ENCODE measurements around the gene AHCY. TPM values are rescaled to one million over a fixed set of nuclear protein-coding genes. Genes with fewer than 3 reads are reported as not detected.

The AHCY gene
- total RNA-seq, 6 experiments from 2014 or later = 66.5 to 142 (median 111) TPM

DNA sequence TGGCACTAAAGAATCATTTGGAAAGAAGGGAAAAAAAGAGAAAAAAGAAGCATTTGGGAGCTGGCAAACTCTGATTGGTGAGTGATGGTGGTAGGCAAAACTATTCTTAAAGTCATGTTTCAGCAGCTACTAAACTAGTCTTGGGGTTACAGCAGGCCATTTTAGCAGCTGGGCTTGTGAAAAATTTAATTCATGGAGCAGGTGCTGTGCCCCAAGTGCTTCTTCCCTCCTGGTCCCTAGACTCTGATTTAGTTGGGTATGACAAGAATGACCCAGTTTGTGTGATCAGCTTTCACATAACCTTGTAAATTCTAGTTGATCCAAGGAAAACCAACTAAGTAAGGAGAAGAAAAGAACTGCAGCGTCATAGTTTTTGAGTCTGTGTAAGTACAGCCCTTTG is 63.0 kb downstream of the AHCY start:
- WGBS (ENCODE audit: insufficient coverage, low coverage, low lambda C conversion rate, missing lambda C conversion rate) = 91% methylated on average over 1 of the region's 1 CpG
- no peaks in the 10 kb centered on the region for H3K9me3 ChIP-seq
- no peaks in the 10 kb centered on the region for H3K4me1 ChIP-seq
- DNase-seq (no peak), ATAC-seq (no peak)
- no peak overlapping the region for H3K4me3 ChIP-seq
- no peaks in the 10 kb centered on the region for H3K36me3 ChIP-seq
- TF ChIP-seq, protein P1, sequence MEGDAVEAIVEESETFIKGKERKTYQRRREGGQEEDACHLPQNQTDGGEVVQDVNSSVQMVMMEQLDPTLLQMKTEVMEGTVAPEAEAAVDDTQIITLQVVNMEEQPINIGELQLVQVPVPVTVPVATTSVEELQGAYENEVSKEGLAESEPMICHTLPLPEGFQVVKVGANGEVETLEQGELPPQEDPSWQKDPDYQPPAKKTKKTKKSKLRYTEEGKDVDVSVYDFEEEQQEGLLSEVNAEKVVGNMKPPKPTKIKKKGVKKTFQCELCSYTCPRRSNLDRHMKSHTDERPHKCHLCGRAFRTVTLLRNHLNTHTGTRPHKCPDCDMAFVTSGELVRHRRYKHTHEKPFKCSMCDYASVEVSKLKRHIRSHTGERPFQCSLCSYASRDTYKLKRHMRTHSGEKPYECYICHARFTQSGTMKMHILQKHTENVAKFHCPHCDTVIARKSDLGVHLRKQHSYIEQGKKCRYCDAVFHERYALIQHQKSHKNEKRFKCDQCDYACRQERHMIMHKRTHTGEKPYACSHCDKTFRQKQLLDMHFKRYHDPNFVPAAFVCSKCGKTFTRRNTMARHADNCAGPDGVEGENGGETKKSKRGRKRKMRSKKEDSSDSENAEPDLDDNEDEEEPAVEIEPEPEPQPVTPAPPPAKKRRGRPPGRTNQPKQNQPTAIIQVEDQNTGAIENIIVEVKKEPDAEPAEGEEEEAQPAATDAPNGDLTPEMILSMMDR (IDR thresholded peaks at IDR 0.05) = no peak
- TF ChIP-seq POLR2A (IDR thresholded peaks at IDR 0.05) = no peak
- H3K27me3 ChIP-seq = no peaks in the 10 kb centered on the region
- intact Hi-C loops (cut with DNase I) = no loop called here
- no peak overlapping the region for H3K27ac ChIP-seq

DNA sequence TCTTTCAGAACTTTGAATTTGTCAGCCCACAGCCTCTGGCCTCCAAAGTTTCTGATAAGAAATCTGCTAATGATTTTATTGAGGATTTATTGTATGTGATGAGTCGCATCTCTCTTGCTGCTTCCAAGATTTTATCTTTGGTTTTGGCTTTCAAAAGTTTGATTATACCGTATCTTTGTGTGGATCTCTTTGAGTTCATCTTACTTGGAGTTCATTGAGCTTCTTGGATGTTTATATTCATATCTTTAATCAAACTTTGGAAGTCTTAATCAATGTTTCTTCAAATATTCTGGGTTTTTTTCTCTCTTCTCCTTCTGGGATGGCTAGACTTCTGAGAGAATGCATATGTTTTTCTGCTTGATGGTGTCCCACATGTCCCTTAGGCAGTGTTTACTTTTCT is 65.2 kb downstream of the AHCY start:
- no peaks in the 10 kb centered on the region for H3K36me3 ChIP-seq
- no peak overlapping the region for H3K4me3 ChIP-seq
- TF ChIP-seq POLR2A (IDR thresholded peaks at IDR 0.05) = no peak
- TF ChIP-seq, protein P1 (IDR thresholded peaks at IDR 0.05) = no peak
- H3K4me1 ChIP-seq = no peaks in the 10 kb centered on the region
- WGBS (ENCODE audit: insufficient coverage, low coverage, low lambda C conversion rate, missing lambda C conversion rate) = 88% methylated on average over 2 of the region's 2 CpGs
- H3K9me3 ChIP-seq = no peaks in the 10 kb centered on the region
- H3K27me3 ChIP-seq = no peaks in the 10 kb centered on the region
- ATAC-seq (no peak), DNase-seq (no peak)
- intact Hi-C loops (cut with DNase I) = no loop called here
- no peak overlapping the region for H3K27ac ChIP-seq

DNA sequence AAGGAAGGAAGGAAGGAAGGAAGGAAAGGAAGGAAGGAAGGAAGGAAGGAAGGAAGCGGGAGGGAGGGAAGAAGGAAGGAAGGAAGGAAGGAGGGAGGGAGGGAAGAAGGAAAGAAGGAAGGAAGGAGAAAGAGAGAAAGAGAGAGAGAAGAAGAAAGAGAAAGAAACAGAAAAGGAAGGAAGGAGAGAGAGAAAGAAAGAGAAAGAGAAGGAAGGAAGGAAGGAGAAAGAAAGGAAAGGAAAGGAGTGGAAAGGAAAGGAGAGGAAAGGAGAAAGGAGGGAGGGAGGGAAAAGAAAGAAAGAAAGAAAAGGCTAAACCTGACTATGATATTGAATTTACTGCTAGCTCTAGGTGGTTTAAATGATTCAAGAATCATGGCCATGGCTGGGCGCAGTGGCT is 67.3 kb downstream of the AHCY start:
- ATAC-seq (no peak), DNase-seq (no peak)
- H3K27me3 ChIP-seq = no peaks in the 10 kb centered on the region
- H3K4me1 ChIP-seq = no peaks in the 10 kb centered on the region
- 79% methylated on average over 2 of the region's 2 CpGs for WGBS (ENCODE audit: insufficient coverage, low coverage, low lambda C conversion rate, missing lambda C conversion rate)
- no peaks in the 10 kb centered on the region for H3K9me3 ChIP-seq
- no peak overlapping the region for H3K27ac ChIP-seq
- intact Hi-C loops (cut with DNase I) = no loop called here
- H3K36me3 ChIP-seq = no peaks in the 10 kb centered on the region
- no peak overlapping the region for H3K4me3 ChIP-seq
- TF ChIP-seq, protein P1 (IDR thresholded peaks at IDR 0.05) = no peak
- TF ChIP-seq POLR2A (IDR thresholded peaks at IDR 0.05) = no peak

DNA sequence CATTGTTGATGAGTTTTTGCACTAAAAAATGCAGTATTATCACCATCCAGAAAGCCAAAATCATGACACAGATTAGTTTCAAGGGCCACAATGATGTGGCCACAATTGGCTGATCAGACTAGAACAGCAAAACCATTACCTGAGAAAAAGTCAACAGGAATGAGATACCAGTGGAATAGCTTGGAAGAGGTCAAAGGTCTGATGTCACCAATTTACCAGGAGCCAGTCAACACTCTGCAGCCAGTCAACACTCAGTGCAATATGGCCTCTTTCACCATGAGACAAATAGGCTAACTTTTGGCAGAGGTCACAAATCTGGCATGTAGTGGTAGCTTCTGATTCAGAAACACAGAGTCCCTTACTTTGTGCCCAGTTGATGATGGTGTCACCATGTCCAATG is 69.5 kb downstream of the AHCY start:
- Histone ChIP-seq H3K4me3 (no peak overlapping the region), H3K36me3 (no peaks in the 10 kb centered on the region), H3K9me3 (no peaks in the 10 kb centered on the region), H3K4me1 (no peaks in the 10 kb centered on the region), H3K27me3 (no peaks in the 10 kb centered on the region), H3K27ac (no peak overlapping the region)
- TF ChIP-seq, protein P1 (IDR thresholded peaks at IDR 0.05) = no peak
- intact Hi-C loops (cut with DNase I) = no loop called here
- DNase-seq (no peak), ATAC-seq (no peak)

DNA sequence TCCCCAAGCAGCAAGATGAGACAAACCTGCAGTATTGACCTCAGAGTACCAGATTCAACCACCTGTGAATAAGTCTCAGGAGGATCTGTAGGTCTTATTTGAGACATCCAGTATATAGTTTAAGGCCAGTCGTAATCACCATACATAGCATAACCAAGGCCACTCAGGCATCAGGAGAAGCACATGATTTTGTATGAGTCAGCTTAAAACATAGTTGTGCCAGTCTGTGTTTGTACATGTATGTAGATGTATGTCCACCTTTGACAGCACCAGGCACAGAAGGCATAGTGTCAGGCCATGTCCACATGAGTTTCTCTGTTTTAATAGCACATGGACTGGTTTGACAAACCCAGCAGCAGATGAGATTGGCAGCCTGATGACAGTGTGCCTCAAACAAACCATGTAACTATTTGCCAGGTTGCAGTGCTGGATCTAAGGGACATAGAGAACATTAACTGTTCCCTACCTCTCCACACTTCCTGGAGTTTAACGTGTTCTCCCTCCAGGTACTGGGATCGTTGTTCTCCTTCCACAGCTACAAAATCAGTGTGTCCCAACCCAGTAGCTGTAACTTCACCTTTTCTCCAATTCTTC is 70.6 kb downstream of the AHCY start:
- 90% methylated on average over 2 of the region's 3 CpGs for whole genome bisulfite sequencing (ENCODE audit: insufficient coverage, low coverage, low lambda C conversion rate, missing lambda C conversion rate)
- no peak for DNase-seq
- no peaks in the 10 kb centered on the region for H3K4me1 ChIP-seq
- no peak for ATAC-seq
- TF ChIP-seq, protein P1 (IDR thresholded peaks at IDR 0.05) = no peak
- H3K9me3 ChIP-seq = no peaks in the 10 kb centered on the region
- H3K27ac ChIP-seq = no peak overlapping the region
- H3K4me3 ChIP-seq = no peak overlapping the region
- H3K36me3 ChIP-seq = no peaks in the 10 kb centered on the region
- intact Hi-C loops (cut with DNase I) = no loop called here
- no peaks in the 10 kb centered on the region for H3K27me3 ChIP-seq
